SIG-M5 (cell line): Measurements from ENCODE around the gene EPN2.

Source experiments
- DNase-seq: peaks from one replicate; lab custom pipeline; 2025; lab: John Stamatoyannopoulos, UW

The EPN2 gene

DNA sequence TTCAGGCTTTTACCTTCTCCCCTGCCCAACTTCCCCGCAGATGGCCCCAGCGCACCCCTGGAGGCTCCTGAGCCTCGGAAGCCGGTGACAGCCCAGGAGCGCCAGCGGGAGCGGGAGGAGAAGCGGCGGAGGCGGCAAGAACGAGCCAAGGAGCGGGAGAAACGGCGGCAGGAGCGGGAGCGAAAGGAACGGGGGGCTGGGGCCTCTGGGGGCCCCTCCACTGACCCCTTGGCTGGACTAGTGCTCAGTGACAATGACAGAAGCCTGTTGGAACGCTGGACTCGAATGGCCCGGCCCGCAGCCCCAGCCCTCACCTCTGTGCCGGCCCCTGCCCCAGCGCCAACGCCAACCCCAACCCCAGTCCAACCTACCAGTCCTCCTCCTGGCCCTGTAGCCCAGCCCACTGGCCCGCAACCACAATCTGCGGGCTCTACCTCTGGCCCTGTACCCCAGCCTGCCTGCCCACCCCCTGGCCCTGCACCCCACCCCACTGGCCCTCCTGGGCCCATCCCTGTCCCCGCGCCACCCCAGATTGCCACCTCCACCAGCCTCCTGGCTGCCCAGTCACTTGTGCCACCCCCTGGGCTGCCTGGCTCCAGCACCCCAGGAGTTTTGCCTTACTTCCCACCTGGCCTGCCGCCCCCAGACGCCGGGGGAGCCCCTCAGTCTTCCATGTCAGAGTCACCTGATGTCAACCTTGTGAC is 144.7 kb downstream of the EPN2 start:
- DNase-seq, result no peak

DNA sequence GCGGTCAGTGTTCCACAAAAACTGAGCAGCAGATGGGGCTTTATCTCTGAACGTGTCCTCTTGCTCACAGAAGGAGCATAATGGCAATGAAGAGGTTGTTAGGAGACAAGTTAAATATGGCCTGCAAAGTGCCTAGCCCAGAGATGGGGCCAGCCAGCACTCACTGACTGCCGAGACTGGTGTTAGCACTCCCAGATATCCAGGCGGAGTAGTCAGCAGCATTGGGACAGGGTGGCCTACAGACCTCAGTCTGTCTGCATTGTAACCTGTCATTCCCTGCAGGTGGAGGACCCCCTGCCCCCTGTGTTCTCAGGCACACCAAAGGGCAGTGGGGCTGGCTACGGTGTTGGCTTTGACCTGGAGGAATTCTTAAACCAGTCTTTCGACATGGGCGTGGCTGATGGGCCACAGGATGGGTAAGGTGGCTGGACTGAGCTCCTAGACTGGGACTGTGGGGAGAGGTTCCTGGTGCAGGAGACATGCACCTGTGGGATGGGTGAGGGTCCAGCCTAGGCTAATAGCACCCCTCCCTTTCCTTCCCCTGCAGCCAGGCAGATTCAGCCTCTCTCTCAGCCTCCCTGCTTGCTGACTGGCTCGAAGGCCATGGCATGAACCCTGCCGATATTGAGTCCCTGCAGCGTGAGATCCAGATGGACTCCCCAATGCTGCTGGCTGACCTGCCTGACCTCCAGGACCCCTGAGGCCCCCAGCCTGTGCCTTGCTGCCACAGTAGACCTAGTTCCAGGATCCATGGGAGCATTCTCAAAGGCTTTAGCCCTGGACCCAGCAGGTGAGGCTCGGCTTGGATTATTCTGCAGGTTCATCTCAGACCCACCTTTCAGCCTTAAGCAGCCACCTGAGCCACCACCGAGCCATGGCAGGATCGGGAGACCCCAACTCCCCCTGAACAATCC is 145.6 kb downstream of the EPN2 start:
- no peak for DNase-seq

DNA sequence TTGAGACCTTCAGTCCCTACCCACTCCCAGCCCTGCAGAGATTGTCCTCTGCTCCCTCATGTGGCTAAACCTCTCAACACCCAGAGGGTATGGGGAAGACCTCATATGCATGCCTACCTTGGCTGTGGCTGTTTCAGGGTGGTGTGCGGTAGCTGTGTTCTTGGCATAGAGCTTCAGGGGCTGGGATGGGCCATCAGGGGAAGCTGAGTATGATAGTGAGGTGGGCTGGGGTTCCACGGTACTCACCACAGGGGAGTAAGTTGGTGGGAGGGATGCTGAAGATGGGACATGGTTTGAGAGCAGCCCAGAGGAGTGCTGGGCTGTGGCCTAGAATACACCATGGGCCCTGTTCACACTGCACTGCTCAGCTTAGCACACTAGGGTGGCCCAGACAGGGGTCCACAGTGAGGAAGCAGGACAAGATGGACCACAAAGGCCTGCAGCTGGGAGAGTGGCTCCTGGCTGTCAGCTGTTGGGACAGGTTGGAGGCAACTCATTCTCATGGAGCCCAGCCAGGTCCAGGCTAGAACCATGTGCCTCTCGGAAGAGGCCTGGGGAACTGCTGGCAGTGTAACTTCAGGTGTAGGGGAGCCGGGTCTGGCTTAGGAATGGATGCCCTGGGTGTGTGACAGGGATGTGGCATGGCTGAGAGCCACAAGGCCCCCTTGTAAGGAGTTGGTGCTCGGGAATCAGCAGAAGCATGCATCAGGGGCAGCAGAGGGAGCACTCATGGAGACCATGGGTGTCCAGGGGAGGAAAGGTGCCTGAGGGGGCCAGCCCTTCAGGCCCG is 146.7 kb downstream of the EPN2 start:
- DNase-seq, result no peak

DNA sequence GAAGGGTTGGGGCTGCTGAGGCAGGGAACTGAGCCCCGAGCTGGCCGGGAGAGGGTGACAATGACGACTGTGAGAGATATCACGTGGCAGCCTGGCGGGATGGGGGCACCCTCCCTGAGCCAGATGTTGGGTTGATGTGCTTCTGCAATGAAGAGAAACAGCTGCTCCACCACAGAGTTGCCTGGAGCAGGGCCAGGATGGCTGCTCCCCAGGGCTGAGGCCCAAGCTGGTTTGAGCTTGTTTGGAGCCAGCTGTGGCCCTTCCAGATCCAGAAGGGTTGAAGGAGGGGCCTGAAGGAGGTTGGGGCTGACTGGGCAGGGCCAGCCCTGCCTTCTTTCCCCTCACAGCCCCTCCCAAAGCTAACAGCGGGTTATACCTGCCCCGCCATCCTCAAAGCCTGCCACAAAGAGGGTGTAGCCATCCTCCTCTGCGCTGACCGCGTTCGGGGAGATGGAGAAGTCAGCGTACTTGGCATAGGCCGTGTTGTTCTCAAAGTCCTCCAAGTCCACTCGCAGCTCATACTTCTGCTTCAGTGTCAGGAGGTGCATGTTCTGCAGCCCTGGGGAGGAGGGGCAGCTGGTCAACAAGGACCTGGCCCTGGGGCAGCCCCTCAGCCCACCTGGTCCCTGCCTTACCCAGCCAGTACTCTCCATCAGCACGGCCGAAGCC is 147.7 kb downstream of the EPN2 start:
- DNase-seq, result no peak

DNA sequence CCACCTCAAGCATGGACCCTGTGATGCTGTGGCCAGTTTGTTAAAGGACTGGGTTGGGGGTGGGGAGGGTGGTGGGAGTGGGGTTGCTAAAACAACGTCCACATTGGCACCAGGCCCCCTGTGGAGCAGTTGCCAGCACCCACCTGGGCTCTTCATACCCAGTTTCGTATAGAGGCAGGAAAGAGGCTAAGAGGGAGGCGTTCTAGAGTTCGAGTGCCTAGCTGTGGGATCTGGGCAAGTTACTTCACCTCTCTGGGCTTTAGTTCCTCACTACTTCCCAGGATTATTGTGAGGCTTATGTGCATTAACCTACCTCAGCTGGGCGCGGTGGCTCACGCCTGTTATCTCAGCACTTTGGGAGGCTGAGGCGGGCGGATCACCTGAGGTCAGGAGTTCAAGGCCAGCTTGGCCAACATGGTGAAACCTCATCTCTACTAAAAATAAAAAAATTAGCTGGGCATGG is 148.4 kb downstream of the EPN2 start:
- DNase-seq, result no peak
